Measurements from ENCODE around the gene DLG1. TPM values are rescaled to one million over a fixed set of nuclear protein-coding genes. Genes with fewer than 3 reads are reported as not detected.
"Not testable (repeated sequence)": the region's sequence is repeated elsewhere in the genome, so short reads cannot be mapped to it uniquely, and the experiment has no call there.

DLG1 gene
- total RNA-seq, 1 donor from 2014 or later, result 80.2 TPM

GRCh38 chr3:197068077-197068476, 230.3 kb downstream of the DLG1 start:
- no peak overlapping the region for H3K27ac ChIP-seq
- no peak for ATAC-seq
- H3K36me3 ChIP-seq, result peaks cover 31% of the 10 kb centered on the region
- DNase-seq, result no peak
- intact Hi-C loops (cut with DNase I), result no loop called here
- no peaks in the 10 kb centered on the region for H3K27me3 ChIP-seq (ENCODE audit: low read depth)
- H3K9me3 ChIP-seq, result no peaks in the 10 kb centered on the region
- no peaks in the 10 kb centered on the region for H3K4me1 ChIP-seq
- no peak for TF ChIP-seq CTCF (IDR thresholded peaks at IDR 0.05)
- no peak overlapping the region for H3K4me3 ChIP-seq

GRCh38 chr3:197064771-197065170, 233.6 kb downstream of the DLG1 start:
- no peak for DNase-seq
- intact Hi-C loops (cut with DNase I), result no loop called here

GRCh38 chr3:197062446-197062845, 236.0 kb downstream of the DLG1 start:
- no peak overlapping the region for H3K4me3 ChIP-seq
- H3K27me3 ChIP-seq (ENCODE audit: low read depth), result no peaks in the 10 kb centered on the region
- no peak for TF ChIP-seq CTCF (IDR thresholded peaks at IDR 0.05)
- no peak overlapping the region for H3K27ac ChIP-seq
- intact Hi-C loops (cut with DNase I), result no loop called here
- no peaks in the 10 kb centered on the region for H3K4me1 ChIP-seq
- DNase-seq, result no peak
- no peaks in the 10 kb centered on the region for H3K9me3 ChIP-seq
- ATAC-seq, result no peak
- peaks cover 80% of the 10 kb centered on the region for H3K36me3 ChIP-seq

More at GRCh38 chr3:197064771-197065170, 233.6 kb downstream of the DLG1 start:
- no peak overlapping the region for H3K4me3 ChIP-seq
- no peaks in the 10 kb centered on the region for H3K4me1 ChIP-seq
- H3K36me3 ChIP-seq, result peaks cover 57% of the 10 kb centered on the region
- H3K27ac ChIP-seq, result no peak overlapping the region
- no peak for ATAC-seq
- H3K27me3 ChIP-seq (ENCODE audit: low read depth), result no peaks in the 10 kb centered on the region
- no peak for TF ChIP-seq CTCF (IDR thresholded peaks at IDR 0.05)
- H3K9me3 ChIP-seq, result no peaks in the 10 kb centered on the region

DNA sequence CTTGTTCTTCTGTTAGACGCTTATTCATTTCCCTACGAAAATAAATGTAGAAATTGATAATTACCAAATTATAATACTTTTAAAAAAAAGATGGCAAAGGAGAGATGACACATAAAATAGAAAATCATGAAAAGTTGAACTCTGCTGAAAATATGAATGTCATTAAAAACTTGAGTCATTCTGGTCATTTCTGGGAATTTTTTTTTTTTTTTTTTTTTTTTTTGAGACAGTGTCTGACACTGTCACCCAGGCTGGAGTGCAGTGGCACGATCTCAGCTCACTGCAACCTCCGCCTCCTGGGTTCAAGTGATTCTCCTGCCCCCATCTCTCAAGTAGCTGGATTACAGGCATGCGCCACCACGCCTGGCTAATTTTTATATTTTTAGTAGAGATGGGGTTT, 246.8 kb downstream of the DLG1 start:
- H3K4me3 ChIP-seq; intact Hi-C loops (cut with DNase I); H3K27me3 ChIP-seq (ENCODE audit: low read depth); H3K4me1 ChIP-seq; H3K27ac ChIP-seq; ATAC-seq; H3K9me3 ChIP-seq; DNase-seq: not testable (repeated sequence)
- peaks cover 67% of the 10 kb centered on the region for H3K36me3 ChIP-seq

DNA sequence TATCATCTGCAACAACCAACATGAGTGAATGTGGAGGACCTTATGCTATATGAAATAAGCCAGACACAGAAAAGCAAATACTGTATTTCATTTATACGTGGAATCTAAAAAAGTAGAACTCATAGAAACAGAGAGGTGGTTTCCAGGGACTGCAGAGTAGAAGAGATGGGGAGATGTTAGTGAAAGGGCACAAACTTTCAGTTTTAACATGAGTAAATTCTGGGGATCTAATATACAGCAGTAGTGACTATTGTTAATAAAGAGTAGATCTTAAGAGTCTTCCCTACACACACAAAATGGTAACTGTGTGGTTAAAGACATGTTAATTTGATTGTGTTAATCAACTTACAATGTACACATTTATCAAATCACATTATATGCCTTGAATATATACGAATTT, 247.9 kb downstream of the DLG1 start:
- Histone ChIP-seq H3K4me3 (no peak overlapping the region), H3K27ac (no peak overlapping the region), H3K27me3 (ENCODE audit: low read depth) (no peaks in the 10 kb centered on the region), H3K9me3 (no peaks in the 10 kb centered on the region), H3K36me3 (peaks cover 67% of the 10 kb centered on the region), H3K4me1 (no peaks in the 10 kb centered on the region)
- ATAC-seq (no peak), DNase-seq (no peak)
- TF ChIP-seq CTCF (IDR thresholded peaks at IDR 0.05), result no peak
- intact Hi-C loops (cut with DNase I), result no loop called here

- no peak for TF ChIP-seq CTCF (IDR thresholded peaks at IDR 0.05)
- Histone ChIP-seq H3K9me3 (no peaks in the 10 kb centered on the region), H3K4me3 (no peak overlapping the region), H3K4me1 (no peaks in the 10 kb centered on the region), H3K27ac (no peak overlapping the region), H3K27me3 (ENCODE audit: low read depth) (no peaks in the 10 kb centered on the region), H3K36me3 (peaks cover 34% of the 10 kb centered on the region)
- DNase-seq (no peak), ATAC-seq (peak; percentile 45 to 64)
- intact Hi-C loops (cut with DNase I), result no loop called here
Observed at GRCh38 chr3:197042539-197042938, 255.9 kb downstream of the DLG1 start.

All from lower lobe of right lung (tissue), 2 donors.